DMS 273 (cell line): Measurements from ENCODE around the gene SPRR2E.
"Not testable (repeated sequence)": the region's sequence is repeated elsewhere in the genome, so short reads cannot be mapped to it uniquely, and the experiment has no call there.

Source experiments
- DNase-seq: peaks from one replicate; lab custom pipeline; 2025; ENCODE audit not compliant: unreplicated experiment; lab: John Stamatoyannopoulos, UW

Gene SPRR2E

DNA sequence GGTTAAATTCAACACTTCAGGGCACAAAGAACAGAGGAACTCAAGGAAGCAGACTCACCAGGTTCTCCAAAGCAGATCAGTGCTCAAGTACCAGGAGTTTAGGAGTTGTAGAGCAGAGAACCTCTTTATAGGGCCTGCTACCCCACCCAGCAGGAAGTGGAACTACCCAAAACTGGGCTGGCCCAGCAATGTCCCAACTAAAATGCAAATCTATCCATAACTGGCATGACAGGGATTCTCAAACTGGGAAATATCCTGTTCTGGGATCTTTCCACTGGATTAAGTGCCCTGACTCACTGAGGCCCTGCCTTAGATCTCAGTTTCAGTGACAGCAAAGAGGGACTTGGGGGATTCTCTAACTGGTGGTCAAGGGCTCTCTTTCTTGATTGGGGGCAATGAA, at the start of gene SPRR2E:
TSS of gene SPRR2E (minus strand) at position 101 of the 400 bp plus-strand sequence. CDS start 775 bp downstream, outside the sequence.
- no peak for DNase-seq

DNA sequence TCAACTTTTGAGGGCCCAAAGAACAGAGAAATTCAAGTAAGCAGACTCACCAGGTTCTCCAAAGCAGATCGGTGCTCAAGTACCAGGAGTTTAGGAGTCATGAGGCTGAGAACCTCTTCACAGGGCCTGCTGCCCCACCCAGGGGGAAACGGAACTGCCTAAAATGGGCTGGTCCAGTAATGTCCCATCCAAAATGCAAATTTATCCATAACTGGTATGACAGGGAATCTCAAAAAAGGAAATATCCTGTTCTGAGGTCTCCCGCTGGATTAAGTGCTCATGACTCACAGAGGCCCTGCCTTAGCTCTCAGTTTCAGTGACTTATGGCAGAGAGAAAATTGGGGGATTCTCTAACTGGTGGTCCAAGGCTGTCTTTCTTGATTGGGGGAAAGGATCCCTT, 47.1 kb upstream of the SPRR2E start:
- DNase-seq = no peak

DNA sequence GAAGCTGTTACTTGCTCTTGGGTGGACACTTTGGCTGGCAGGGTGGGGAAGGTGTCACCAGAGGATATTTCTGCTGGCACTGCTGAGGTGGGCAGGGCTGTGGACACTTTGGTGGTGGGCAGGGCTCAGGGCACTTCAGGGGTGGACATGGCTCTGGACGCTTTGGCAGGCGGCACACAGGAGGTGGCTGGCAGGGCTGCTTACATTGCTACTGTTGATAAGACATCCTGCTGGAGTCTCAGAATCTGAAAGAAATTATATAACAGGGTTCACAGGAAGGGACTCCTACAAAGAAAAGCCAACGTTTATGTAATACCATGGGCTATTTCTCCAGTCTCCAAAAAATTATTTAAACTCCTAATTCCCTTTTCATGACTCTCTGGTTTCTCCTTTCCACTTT, 46.2 kb upstream of the SPRR2E start:
- DNase-seq = no peak

DNA sequence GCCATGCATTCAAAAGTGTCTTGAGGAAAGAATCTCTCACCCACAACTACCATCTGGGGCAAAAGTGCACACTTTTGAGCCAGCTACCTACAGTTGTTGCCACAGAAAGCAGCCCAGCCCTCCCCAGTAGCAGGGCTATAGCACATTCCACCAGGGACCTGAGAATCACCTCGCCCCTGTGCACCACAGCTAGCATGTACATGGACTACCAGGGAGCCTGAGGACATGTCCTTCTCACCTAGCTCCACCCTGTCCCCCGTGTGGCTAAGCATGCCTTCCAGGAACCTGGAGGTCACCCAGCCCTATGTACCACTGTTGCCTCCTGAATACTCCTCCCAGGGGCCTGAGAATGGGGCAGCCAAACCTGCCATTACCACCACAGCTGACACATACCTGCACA, 39.4 kb upstream of the SPRR2E start:
- no peak for DNase-seq

DNA sequence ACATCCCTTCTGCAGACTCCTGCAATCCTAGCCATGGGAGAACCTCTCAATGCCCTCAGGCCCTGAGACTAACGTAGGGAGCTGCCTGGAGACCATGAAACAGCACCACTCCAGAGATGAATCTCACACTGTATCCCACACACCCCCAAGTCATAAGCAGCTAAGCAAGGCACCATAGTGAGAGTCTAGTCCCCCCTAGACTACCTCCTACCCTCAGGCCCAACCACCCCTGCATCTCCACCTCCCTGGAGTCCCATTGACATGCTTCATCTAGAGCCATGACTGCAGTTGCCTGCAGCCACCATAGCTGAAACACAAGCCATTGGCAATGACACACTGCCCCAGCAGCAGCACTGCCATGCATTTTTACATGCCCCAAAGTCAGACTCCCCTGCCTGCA, 38.9 kb upstream of the SPRR2E start:
- no peak for DNase-seq

DNA sequence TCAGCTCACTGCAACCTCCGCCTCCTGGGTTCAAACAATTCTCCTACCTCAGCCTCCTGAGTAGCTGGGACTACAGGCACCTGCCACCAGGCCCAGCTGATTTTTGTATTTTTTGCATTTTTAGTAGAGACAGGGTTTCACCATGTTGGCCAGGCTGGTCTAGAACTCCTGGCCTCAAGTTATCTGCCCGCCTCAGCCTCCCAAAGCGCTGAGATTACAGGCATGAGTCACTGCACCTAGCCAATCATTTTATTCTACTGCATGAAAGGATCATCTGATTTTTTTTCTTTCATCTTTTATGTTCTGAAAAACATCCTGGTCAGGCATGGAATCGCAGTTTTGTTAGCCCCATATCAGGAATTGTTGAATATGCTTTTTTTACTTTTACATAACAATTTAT, 34.4 kb upstream of the SPRR2E start:
- DNase-seq = not testable (repeated sequence)

DNA sequence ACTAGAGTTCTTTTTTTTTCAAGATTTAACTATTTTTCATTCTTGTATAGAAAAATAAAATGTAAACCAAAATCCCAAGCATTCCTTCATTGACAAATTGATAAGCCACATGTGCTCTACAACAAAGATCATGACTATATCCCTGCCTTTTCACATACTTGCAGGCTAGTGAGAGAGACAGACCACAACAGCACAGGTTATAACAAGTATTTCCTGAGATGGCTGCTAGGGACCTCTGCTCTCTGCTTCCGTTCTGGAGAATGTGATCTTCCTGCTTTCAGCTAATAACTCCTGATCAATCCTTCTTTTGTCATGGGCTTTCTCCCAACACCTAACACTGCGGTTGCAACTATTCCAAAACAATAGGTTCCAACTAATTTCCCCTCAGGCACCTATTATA, 33.0 kb upstream of the SPRR2E start:
- DNase-seq = no peak

DNA sequence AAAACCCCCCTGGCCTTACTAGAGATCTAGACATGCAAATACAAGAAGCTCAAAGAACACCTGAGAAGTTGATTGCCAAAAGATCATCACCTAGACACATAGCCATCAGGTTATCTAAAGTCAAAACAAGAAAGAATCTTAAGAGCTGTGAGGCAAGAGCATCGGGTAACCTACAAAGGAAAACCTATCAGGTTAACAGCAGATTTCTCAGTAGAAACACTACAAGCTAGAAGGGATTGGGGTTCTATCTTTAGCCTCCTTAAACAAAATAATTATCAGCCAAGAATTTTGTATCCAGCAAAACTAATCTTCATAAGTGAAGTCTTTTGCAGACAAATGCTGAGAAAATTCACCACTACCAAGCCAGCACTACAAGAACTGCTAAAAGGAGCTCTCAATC, 31.2 kb upstream of the SPRR2E start:
- no peak for DNase-seq

DNA sequence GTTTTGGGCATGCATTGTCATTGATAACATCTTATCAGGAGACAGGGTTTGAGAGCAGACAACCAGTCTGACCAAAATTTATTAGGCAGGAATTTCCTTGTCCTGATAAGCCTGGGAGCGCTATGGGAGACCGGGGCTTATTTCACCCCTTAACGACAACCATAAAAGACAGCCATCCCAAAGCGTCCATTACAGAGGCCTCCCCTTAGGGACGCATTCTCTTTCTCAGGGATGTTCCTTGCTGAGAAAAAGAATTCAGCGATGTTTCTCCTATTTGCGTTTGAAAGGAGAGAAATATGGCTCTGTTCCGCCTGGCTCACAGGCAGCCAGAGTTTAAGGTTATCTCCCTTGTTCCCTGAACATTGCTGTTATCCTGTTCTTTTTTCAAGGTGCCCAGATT, 29.5 kb upstream of the SPRR2E start:
- not testable (repeated sequence) for DNase-seq

DNA sequence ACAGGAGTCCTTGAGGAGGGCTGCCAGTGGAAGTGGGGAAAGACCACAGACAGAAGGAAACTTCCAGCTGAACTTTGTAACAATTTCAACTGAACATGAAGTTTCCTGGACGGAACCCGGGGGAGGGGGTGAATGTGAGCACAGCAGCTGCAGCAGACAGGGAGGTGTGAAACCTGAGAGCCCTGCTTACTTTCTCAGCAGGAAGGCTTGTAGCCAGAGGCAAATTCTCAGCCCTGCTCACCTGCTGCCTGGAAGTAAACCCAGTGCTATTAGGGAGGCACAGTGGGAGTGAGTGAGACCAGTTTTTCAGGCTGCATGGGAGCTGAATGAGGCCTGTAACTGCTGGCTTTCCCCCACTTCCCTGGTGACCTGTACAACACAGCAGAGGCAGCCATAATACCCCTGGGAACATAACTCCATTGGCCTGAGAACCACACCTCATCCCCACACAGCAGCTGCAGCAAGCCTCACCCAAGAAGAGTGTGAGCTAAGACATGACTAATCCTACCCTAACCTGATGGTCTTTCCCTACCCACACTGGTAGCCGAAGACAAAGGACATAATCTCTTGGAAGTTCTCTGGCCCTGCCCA, 28.6 kb upstream of the SPRR2E start:
- DNase-seq = peak; percentile 18

DNA sequence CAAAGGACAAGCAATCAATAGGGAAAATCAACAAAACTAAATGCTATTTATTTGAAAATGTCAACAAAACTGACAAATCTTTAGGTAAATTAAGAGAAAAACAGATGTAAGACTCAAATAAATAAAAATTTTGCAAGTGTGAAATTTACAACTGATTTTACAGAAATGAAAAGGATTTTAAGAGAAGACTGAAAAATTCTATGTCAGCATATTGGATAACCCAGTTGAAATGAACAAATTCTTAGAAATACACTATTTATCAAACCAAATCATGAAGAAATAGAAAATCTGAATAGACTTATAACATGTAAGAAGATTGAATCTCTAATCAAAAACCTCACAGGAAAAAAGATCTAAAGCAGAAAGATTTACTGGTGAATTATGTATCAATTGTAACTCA, 26.6 kb upstream of the SPRR2E start:
- DNase-seq = no peak

DNA sequence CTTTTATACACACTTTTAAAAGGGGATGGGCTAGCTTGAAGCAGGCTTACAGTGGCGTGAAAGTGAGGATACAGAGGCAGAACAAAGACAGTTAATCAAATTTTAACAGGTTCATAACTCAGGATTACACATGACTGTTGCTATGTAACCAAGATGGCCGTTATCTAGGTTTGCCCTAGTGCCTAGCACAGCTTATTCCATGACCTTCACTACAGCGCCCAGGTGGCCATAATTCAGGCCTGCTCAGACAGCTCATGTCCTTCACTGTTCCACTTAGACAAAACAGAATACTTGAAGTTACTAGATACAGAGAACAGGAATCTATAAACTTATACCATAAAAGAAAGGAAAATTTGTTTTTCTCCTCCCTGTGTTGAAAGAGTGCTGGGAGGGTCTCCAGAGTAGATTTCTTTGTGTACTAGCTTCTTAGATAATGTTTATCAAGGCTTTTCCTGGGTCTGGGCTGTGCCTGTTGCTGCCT, 25.2 kb upstream of the SPRR2E start:
- DNase-seq = no peak

DNA sequence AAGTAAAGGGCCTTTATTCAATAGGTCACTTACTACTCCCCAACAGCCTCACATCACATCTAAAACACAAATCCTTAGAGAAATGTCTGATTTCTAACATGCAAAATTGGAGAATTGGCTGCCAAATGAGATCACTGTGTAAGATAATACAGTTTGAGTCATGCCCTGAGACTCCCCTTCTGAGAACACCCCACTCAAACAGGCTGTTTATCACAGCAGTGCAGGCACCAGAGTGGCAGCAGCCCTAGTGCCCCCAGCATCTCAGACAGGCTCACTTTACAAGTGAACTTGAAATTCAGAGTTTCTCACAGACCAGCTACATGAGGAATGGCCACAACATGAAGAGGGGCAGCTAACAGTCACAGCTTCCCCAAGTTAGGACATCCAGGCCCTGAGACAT, 20.9 kb upstream of the SPRR2E start:
- not testable (repeated sequence) for DNase-seq

DNA sequence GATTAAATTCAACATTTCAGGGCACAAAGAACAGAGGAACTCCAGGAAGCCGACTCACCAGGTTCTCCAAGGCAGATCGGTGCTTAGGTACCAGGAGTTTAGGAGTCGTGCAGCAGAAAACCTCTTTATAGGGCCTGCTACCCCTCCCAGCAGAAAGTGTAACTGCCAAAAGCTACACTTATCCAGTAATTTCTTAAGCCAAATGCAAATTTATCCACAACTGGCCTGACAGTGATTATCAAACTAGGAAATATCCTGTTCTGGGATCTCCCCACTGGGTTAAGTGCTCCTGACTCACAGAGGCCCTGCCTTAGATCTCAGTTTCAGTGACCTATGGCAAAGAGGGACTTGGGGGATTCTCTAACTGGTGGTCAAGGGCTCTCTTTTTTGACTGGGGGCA, 19.1 kb upstream of the SPRR2E start, which contains the start of gene SPRR2F:
TSS of gene SPRR2F (minus strand) at position 101 of the 400 bp plus-strand sequence. CDS start 783 bp downstream, outside the sequence.
- no peak for DNase-seq

DNA sequence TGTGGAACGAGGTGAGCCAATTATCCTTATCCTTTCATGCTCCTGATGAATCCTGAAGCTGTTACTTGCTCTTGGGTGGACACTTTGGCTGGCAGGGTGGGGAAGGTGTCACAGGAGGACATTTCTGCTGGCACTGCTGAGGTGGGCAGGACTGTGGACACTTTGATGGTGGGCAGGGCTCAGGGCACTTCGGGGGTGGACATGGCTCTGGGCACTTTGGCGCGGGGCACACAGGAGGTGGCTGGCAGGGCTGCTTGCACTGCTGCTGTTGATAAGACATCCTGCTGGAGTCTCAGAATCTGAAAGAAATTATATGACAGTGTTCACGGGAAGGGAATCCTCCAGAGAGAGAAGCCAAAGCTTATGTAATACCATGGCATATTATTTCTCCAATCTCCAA, 18.1 kb upstream of the SPRR2E start:
- DNase-seq = not testable (repeated sequence)

DNA sequence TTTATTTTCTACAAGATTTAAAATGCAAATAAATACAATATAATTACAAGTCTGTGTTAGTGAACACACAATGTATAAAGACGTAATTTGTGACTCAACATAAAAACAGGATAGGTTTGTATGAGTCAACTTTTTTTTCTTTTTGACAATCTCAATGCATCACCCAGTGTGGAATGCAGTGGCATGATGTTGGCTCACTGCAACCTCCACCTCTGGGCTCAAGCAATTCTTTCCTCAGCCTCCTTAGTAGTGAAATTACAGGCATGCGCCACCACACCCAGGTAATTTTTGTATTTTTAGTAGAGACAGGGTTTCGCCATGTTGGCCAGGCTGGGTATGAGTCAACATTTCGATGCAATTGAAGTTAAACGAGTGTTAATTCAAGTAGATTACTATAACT, 5.9 kb upstream of the SPRR2E start:
- no peak for DNase-seq

DNA sequence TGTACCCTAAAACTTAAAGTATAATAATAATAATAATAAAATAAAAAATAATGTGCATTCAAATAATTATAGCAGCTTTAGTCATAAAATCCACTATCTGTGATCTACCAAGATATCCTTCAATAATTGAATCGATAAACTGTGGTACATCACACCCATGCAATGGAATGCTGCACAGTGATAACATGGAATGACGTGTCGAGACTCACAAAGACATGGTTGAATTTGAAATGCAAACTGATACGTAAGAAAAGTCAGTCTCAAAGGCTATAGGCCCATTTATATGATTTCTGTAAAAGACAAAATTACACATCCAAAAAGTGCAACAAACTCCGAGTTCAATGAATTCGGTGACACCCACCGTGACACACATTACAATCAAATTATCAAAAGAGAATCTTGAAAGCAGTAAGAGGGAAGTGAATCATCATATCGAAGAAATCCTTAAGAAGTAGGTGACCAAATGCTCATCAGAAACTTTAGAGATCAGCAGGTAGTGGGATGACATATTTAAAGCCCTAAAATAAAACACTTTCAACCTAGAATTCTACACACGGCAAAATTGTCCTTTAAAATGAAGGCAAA, 5.2 kb upstream of the SPRR2E start:
- no peak for DNase-seq

DNA sequence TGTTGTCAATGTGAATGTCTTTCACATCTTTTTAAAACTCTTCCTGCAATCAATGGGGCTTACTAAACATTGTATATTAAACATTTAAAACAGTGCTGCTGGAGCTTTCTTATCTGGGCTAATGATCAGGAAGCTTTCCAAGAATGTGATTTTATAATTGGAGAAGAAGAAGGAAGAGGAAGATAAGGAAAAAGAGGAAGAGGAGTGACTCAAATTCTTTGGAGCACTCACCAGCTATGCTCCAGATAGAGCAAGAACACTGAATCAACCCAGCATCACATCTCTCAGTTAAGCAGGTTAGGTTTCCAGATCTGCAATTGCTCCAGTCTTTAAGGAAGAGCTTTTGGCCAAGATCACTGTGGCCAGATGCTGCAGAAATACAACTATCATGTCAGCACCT, 1.4 kb upstream of the SPRR2E start:
- DNase-seq = no peak

DNA sequence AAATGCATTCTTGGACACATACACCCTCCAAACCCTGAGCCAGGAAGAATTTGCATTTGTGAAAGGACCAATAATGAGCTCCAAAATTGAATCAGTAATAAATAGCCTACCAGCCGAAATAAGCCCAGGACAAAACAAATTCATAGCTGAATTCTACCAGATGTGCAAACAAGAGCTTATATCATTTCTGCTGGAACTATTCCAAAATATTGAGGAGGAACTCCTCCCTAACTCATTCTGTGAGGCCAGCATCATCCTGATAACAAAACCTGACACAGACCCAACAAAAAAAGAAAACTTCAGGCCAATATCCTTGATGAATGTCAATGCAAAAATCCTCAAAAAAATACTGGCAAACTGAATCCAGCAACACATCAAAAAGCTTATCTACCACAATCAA, 6.7 kb downstream of the SPRR2E start:
- no peak for DNase-seq

DNA sequence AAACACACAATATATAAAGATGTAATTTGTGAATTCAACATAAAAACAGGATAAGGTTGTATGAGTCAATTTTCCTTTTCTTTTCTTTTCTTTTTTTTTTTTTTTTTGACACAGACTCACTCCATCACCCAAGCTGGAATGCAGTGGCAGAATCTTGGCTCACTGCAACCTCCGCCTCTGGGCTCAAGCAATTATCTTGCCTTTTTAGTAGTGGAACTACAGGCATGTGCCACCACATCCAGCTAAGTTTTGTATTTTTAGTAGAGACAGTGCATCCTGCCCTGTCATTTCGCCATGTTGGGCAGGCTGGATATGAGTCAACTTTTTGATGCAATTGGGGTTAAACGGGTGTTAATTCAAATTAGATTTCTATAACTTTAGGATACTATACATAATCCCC, 12.6 kb downstream of the SPRR2E start:
- no peak for DNase-seq

DNA sequence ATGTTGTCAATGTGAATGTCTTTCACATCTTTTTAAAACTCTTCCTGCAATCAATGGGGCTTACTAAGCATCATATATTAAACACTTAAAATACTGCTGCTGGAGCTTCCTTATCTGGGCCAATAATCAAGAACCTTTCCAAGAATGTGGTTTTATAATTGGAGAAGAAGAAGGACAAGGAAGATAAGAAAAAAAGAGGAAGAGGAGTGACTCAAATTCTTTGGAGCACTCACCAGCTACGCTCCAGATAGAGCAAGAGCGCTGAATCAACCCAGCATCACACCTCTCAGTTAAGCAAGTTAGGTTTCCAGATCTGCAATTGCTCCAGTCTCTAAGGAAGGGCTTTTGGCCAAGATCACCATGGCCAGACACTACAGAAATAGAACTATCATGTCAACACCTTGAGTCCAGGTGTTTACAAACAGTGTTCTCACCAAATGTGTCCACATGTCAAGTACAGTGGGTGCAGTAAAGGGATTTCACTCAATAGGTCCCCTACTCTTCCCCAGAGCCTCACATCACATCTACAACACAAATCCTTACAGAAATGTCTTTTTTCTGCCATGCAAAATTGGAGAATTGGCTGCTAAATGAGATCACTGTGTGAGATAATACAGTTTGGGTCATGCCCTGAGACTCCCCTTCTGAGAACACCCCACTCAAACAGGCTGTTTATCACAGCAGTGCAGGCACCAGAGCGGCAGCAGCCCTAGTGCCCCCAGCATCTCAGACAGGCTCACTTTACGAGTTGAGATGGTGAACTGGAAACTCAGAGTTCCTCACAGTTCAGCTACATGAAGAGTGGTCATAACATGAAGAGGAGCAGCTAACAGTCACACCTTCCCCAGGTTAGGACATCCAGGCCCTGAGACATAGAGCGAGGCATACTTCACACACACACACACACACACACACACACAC, 21.3 kb downstream of the SPRR2E start:
- DNase-seq = no peak

DNA sequence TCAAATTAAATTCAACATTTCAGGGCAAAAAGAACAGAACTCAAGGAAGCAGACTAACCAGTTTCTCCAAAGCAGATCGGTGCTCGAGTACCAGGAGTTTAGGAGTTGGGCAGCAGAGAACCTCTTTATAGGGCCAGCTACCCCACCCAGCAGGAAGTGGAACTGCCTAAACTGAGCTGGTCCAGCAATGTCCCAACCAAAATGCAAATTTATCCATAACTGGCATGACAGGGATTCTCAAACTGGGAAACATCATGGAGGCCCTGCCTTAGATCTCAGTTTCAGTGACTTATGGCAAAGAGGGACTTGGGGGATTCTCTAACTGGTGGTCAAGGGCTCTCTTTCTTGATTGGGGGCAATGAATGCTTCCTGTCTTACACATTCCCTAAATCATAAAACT, 22.8 kb downstream of the SPRR2E start, which contains the start of gene SPRR2B:
TSS of gene SPRR2B (minus strand) at position 101 of the 400 bp plus-strand sequence. CDS start 772 bp downstream, outside the sequence.
- no peak for DNase-seq
